DOHH2 (cell line): Measurements from ENCODE around the gene FOXG1.

Experiments
- CTCF ChIP-seq: fragments of 200-600 bp; sonication (generic); IDR thresholded peaks from one replicate; pipeline ENCODE4 v1.5.1; 2014; ENCODE audit warnings: antibody characterized with exemption, mild to moderate bottlenecking, low read depth, low read length; ENCODE audit not compliant: poor library complexity, severe bottlenecking
- EZH2phosphoT487 ChIP-seq: fragments of 200-600 bp; sonication (generic); IDR thresholded peaks from 2 replicates; pipeline ENCODE4 v1.6.1; 2017; ENCODE audit warnings: borderline replicate concordance, mild to moderate bottlenecking, antibody characterized with exemption, low read length, moderate library complexity, mixed read lengths

GRCh38 chr14:28744126-28744525, 22.5 kb upstream of the FOXG1 start:
- TF ChIP-seq CTCF (no peak), EZH2phosphoT487 (no peak)
